ENCODE data around the gene LRIT3.

DNA sequence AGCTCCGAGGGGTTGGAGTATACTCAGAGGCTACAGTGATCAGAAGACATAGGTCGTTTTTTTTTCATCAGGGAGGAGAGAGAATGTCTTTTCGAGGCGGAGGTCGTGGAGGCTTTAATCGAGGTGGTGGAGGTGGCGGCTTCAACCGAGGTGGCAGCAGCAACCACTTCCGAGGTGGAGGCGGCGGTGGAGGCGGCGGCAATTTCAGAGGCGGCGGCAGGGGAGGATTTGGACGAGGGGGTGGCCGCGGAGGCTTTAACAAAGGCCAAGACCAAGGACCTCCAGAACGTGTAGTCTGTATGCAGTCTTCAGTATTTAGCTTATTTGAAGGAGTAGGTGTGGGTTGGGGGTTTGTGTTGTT lies 31.8 kb upstream of the LRIT3 start:
- TF ChIP-seq, protein P1, sequence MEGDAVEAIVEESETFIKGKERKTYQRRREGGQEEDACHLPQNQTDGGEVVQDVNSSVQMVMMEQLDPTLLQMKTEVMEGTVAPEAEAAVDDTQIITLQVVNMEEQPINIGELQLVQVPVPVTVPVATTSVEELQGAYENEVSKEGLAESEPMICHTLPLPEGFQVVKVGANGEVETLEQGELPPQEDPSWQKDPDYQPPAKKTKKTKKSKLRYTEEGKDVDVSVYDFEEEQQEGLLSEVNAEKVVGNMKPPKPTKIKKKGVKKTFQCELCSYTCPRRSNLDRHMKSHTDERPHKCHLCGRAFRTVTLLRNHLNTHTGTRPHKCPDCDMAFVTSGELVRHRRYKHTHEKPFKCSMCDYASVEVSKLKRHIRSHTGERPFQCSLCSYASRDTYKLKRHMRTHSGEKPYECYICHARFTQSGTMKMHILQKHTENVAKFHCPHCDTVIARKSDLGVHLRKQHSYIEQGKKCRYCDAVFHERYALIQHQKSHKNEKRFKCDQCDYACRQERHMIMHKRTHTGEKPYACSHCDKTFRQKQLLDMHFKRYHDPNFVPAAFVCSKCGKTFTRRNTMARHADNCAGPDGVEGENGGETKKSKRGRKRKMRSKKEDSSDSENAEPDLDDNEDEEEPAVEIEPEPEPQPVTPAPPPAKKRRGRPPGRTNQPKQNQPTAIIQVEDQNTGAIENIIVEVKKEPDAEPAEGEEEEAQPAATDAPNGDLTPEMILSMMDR (conservative IDR thresholded peaks at IDR 0.05) = no peak
- TF ChIP-seq EZH2 (IDR thresholded peaks at IDR 0.05; ENCODE audit: low read depth) = no peak

Measured in PC-9 (cell line).